Measurements from ENCODE around the gene LOX. TPM values are rescaled to one million over a fixed set of nuclear protein-coding genes. Genes with fewer than 3 reads are reported as not detected.

The LOX gene
- total RNA-seq, 1 donor from 2014 or later: not detected

DNA sequence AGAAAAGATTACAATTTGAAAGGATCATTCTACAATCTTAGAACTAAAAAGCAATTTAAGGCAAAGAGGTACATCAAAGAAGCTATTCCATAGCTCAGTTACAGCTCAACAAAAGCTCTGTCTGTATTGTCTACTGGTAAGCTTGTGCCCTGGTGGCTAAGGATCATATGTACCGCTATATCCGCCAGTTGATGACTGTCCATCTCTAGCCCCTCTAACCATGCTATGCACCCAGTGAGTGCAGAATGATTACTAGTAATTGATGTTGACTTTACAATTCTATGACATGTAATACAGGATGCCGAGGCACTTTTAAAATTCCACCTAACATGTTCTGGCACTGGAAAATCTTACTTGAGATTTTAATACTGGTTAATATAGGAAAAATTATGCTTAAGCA, 13.1 kb downstream of the LOX start:
- Mint-ChIP-seq H3K9me3 (no peaks in the 10 kb centered on the region), H3K27me3 (no peaks in the 10 kb centered on the region), H3K36me3 (ENCODE audit: low read depth) (no peaks in the 10 kb centered on the region), H3K4me3 (no peak overlapping the region), H3K27ac (no peak overlapping the region), H3K4me1 (no peaks in the 10 kb centered on the region)
- CTCF ChIA-PET: no interaction called here
- TF ChIP-seq, protein P1, sequence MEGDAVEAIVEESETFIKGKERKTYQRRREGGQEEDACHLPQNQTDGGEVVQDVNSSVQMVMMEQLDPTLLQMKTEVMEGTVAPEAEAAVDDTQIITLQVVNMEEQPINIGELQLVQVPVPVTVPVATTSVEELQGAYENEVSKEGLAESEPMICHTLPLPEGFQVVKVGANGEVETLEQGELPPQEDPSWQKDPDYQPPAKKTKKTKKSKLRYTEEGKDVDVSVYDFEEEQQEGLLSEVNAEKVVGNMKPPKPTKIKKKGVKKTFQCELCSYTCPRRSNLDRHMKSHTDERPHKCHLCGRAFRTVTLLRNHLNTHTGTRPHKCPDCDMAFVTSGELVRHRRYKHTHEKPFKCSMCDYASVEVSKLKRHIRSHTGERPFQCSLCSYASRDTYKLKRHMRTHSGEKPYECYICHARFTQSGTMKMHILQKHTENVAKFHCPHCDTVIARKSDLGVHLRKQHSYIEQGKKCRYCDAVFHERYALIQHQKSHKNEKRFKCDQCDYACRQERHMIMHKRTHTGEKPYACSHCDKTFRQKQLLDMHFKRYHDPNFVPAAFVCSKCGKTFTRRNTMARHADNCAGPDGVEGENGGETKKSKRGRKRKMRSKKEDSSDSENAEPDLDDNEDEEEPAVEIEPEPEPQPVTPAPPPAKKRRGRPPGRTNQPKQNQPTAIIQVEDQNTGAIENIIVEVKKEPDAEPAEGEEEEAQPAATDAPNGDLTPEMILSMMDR (IDR thresholded peaks at IDR 0.05): no peak
- no peak for ATAC-seq (ENCODE audit: low read depth)
- intact Hi-C loops (cut with micrococcal nuclease): no loop called here
- DNase-seq: no peak
- POLR2A ChIA-PET: no interaction called here

- DNase-seq (no peak), ATAC-seq (ENCODE audit: low read depth) (no peak)
- Mint-ChIP-seq H3K4me1 (no peaks in the 10 kb centered on the region), H3K9me3 (no peaks in the 10 kb centered on the region), H3K4me3 (no peak overlapping the region), H3K36me3 (ENCODE audit: low read depth) (no peaks in the 10 kb centered on the region), H3K27me3 (no peaks in the 10 kb centered on the region), H3K27ac (no peak overlapping the region)
- CTCF ChIA-PET: no interaction called here
- intact Hi-C loops (cut with micrococcal nuclease): no loop called here
- TF ChIP-seq, protein P1 (IDR thresholded peaks at IDR 0.05): no peak
- POLR2A ChIA-PET: no interaction called here
These were observed 14.2 kb downstream of the LOX start for GRCh38 chr5:122063836-122064235.

DNA sequence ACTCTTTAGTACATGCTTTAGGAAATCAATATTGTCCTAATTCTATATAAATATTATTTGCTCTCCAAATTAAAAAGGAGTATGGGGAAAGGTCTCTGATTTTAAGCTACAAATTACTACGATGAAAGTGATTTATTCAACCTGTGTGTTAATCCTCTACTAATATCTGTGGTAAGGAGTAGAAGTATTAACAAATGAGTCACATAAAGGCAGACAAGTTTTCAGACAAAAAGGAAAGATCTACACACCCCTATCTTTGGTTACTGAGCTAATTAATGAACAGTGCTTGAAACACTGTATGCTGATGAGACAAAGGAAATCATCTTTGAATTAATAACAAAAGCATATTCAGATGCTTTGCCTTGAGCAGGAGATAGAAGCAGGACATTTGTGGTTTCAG, 15.9 kb downstream of the LOX start:
- H3K27ac Mint-ChIP-seq: no peak overlapping the region
- intact Hi-C loops (cut with micrococcal nuclease): no loop called here
- no peaks in the 10 kb centered on the region for H3K36me3 Mint-ChIP-seq (ENCODE audit: low read depth)
- ChIA-PET CTCF (no interaction called here), POLR2A (no interaction called here)
- ATAC-seq (ENCODE audit: low read depth) (no peak), DNase-seq (no peak)
- TF ChIP-seq, protein P1 (IDR thresholded peaks at IDR 0.05): no peak
- H3K4me1 Mint-ChIP-seq: no peaks in the 10 kb centered on the region
- no peaks in the 10 kb centered on the region for H3K27me3 Mint-ChIP-seq
- no peak overlapping the region for H3K4me3 Mint-ChIP-seq
- no peaks in the 10 kb centered on the region for H3K9me3 Mint-ChIP-seq

GRCh38 chr5:122056913-122057312, 21.1 kb downstream of the LOX start:
- CTCF ChIA-PET: no interaction called here
- ATAC-seq (ENCODE audit: low read depth): no peak
- H3K36me3 Mint-ChIP-seq (ENCODE audit: low read depth): no peaks in the 10 kb centered on the region

DNA sequence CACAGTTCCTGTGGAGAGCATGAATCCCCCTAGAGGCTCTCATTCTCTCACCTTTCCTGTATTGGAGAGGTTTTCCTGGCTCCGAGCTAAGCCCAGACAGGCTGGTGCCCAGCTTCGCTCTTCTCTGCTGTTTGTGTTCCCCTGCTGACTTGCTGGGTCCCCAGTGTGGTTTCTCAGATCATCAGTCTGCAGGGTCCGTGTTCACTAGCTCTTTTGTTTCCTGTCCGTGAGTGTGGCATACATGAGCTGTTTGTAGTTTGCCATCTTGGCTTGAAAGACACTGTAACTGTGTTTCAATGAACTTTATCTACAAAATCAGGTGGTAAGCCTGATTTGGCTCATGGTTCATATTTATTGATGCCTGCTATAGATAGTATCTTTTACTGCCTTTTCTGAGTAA, 23.8 kb downstream of the LOX start:
- Mint-ChIP-seq H3K4me3 (no peak overlapping the region), H3K4me1 (peaks cover 2% of the 10 kb centered on the region), H3K27me3 (no peaks in the 10 kb centered on the region), H3K9me3 (no peaks in the 10 kb centered on the region), H3K36me3 (ENCODE audit: low read depth) (peaks cover 2% of the 10 kb centered on the region), H3K27ac (no peak overlapping the region)
- CTCF ChIA-PET: interaction anchor here (0.7 kb wide), 1 partner anchor 1805 kb away, joined by 3 read pairs; no protein-coding TSS in a partner anchor
- POLR2A ChIA-PET: no interaction called here
- TF ChIP-seq, protein P1 (IDR thresholded peaks at IDR 0.05): no peak
- ATAC-seq (ENCODE audit: low read depth): no peak
- DNase-seq: no peak
- intact Hi-C loops (cut with micrococcal nuclease): no loop called here

More at GRCh38 chr5:122056913-122057312, 21.1 kb downstream of the LOX start:
- Mint-ChIP-seq H3K4me1 (peaks cover 2% of the 10 kb centered on the region), H3K9me3 (no peaks in the 10 kb centered on the region), H3K27ac (no peak overlapping the region), H3K4me3 (no peak overlapping the region), H3K27me3 (no peaks in the 10 kb centered on the region)
- TF ChIP-seq, protein P1 (IDR thresholded peaks at IDR 0.05): no peak
- intact Hi-C loops (cut with micrococcal nuclease): no loop called here
- no peak for DNase-seq
- POLR2A ChIA-PET: no interaction called here

Measured in activated B cell treated with CpG ODN at 0.5 μM for 24 hours (primary cell).